RPMI8226 (cell line): ENCODE data around the gene ASMTL.

Experiments used
- DNase-seq: peaks from one replicate; pipeline ENCODE4 v3.0.0-alpha.2; 2015

ASMTL gene

GRCh38 chrX:1403228-1403627 is 49.5 kb downstream of the ASMTL start:
- DNase-seq: no peak

GRCh38 chrX:1401611-1402430 is 50.9 kb downstream of the ASMTL start:
- no peak for DNase-seq

- DNase-seq: no peak
These were observed 51.8 kb downstream of the ASMTL start for GRCh38 chrX:1400742-1401471.

- no peak for DNase-seq
These were observed 52.7 kb downstream of the ASMTL start for GRCh38 chrX:1400049-1400448.

GRCh38 chrX:1398431-1399340 is 54.0 kb downstream of the ASMTL start:
- no peak for DNase-seq

- no peak for DNase-seq
These were observed 55.1 kb downstream of the ASMTL start for GRCh38 chrX:1397441-1398270.

GRCh38 chrX:1397001-1397400 is 55.7 kb downstream of the ASMTL start:
- DNase-seq: no peak

GRCh38 chrX:1395646-1396216 is 57.0 kb downstream of the ASMTL start:
- no peak for DNase-seq

- DNase-seq: no peak
These were observed 57.8 kb downstream of the ASMTL start for GRCh38 chrX:1394731-1395501.

- no peak for DNase-seq
These were observed 58.7 kb downstream of the ASMTL start for GRCh38 chrX:1393871-1394615.

GRCh38 chrX:1392376-1393068 is 60.2 kb downstream of the ASMTL start:
- peak; percentile 81 for DNase-seq

- DNase-seq: peak; percentile 99
These were observed 60.9 kb downstream of the ASMTL start, which contains the start of gene SLC25A6 for GRCh38 chrX:1391707-1392375. Gene SLC25A6 (minus strand): TSS chrX:1392113. CDS start chrX:1392009, 104 bp downstream.

GRCh38 chrX:1391370-1391706 is 61.4 kb downstream of the ASMTL start:
- no peak for DNase-seq

GRCh38 chrX:1390621-1391369 is 61.9 kb downstream of the ASMTL start:
- no peak for DNase-seq

GRCh38 chrX:1389993-1390285 is 62.8 kb downstream of the ASMTL start:
- DNase-seq: no peak

- DNase-seq: no peak
These were observed 63.3 kb downstream of the ASMTL start for GRCh38 chrX:1389181-1389992.

GRCh38 chrX:1388651-1389050 is 64.1 kb downstream of the ASMTL start:
- DNase-seq: no peak
